Activated CD4-positive, alpha-beta T cell treated with anti-CD3 and anti-CD28 coated beads, Interleukin-2, amount 10 ng/mL, durations not matched to agents 7 days and 5 days (primary cell): ENCODE measurements around the gene CSDE1. TPM values are rescaled to one million over a fixed set of nuclear protein-coding genes. Genes with fewer than 3 reads are reported as not detected.

Experiments
- CTCF ChIA-PET: fragments of 350-600 bp; sonication (Branson Sonifier 250); formaldehyde crosslinking; loops from one replicate; lab custom pipeline; 2021; ENCODE audit warnings: antibody characterized with exemption; lab: Charles Lee
- POLR2A ChIA-PET: fragments of 350-600 bp; sonication (Branson Sonifier 250); formaldehyde crosslinking; loops from one replicate; lab custom pipeline; 2021; ENCODE audit warnings: antibody characterized with exemption; lab: Charles Lee
- DNase-seq: peaks from one replicate; pipeline ENCODE4 v3.0.0-alpha.2; 2020
- H3K27ac Mint-ChIP-seq: one replicate; pipeline ENCODE4 v1.8.0; 2021; ENCODE audit warnings: mild to moderate bottlenecking, moderate library complexity, mixed read lengths
- H3K27me3 Mint-ChIP-seq: one replicate; pipeline ENCODE4 v1.8.0; 2021; ENCODE audit warnings: mixed read lengths
- H3K36me3 Mint-ChIP-seq: one replicate; pipeline ENCODE4 v1.8.0; 2021; ENCODE audit warnings: low read depth, mixed read lengths
- H3K4me1 Mint-ChIP-seq: one replicate; pipeline ENCODE4 v1.8.0; 2021; ENCODE audit warnings: mixed read lengths
- H3K4me3 Mint-ChIP-seq: one replicate; pipeline ENCODE4 v1.8.0; 2021; ENCODE audit warnings: mild to moderate bottlenecking, moderate library complexity, mixed read lengths
- H3K9me3 Mint-ChIP-seq: one replicate; pipeline ENCODE4 v1.8.0; 2021; ENCODE audit warnings: mixed read lengths
- total RNA-seq, 2 experiments: library from RNA; stranded (reverse); gene quantifications; one replicate each; pipeline ENCODE4 v1.2.3, GENCODE V29; 2021

CSDE1 gene
- total RNA-seq, 2 experiments from 2014 or later: 381 to 439 TPM

DNA sequence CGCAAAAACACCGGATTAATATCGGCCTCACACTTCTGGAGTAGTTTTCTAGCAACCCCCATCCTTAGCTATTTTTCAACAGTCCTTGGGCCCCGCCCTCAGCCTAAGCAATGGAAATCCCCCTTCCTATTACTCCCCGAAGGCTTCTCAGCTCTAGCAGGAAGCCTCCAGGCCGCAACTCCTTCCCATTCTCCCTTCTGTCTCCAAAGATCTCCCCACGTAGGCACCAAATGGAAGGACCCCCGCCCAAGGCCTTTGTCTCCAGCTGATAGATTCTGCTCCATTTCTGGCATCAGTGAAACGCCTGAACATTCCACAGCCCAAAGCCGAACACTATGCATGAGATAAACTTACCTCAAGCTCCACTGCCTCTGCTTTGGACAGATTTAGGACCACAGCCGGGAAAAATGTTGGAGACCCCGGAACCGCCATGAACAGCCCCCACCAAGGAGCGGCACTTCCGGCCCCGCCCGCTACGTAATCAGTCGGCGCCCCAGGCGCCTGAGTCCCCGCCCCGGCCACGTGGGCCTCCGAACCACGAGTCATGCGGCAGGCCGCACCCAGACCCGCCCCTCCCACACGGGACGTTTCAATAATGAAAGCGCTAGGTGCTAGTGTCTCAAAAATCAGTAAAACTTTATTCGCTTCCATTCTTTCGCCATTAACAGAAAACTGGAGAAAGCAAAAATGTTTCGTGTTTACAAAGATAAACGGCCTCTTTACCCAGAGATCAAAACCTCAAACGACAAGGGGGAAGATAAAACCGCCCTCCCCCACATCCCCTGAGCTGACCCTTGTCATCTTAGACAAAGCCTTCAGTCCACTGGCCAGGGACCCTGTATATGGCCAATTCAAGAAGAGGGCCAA, 41.2 kb downstream of the CSDE1 start, which contains the start of gene NRAS:
TSS of gene NRAS (minus strand) at position 468 of the 867 bp plus-strand sequence. CDS start 611 bp downstream, outside the sequence.
- Mint-ChIP-seq H3K4me3 (peak within 1 kb of the TSS; percentile 92), H3K27me3 (no peaks in the 10 kb centered on the region), H3K27ac (peak within 1 kb of the TSS; percentile 96), H3K9me3 (no peaks in the 10 kb centered on the region), H3K36me3 (peaks cover 67% of the 10 kb centered on the region), H3K4me1 (peaks cover 19% of the 10 kb centered on the region)
- peak; percentile 96 for DNase-seq
- POLR2A ChIA-PET: no interaction called here
- CTCF ChIA-PET: interaction anchor here (0.9 to 2.4 kb wide), 8 partner anchors 10 to 741 kb away, joined by 3 to 7 read pairs (median 3); no protein-coding TSS in a partner anchor

DNA sequence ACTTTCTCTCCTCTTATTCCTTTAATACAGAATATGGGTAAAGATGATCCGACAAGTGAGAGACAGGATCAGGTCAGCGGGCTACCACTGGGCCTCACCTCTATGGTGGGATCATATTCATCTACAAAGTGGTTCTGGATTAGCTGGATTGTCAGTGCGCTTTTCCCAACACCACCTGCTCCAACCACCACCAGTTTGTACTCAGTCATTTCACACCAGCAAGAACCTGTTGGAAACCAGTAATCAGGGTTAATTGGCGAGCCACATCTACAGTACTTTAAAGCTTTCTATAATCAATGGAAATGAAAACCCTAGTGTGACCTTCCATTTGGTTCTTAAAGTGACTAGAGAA, 41.9 kb downstream of the CSDE1 start:
- peaks cover 65% of the 10 kb centered on the region for H3K36me3 Mint-ChIP-seq
- peak overlapping the region; percentile 92 for H3K4me3 Mint-ChIP-seq
- H3K9me3 Mint-ChIP-seq: no peaks in the 10 kb centered on the region
- peak overlapping the region; percentile 96 for H3K27ac Mint-ChIP-seq
- no peak for DNase-seq
- peaks cover 19% of the 10 kb centered on the region for H3K4me1 Mint-ChIP-seq
- CTCF ChIA-PET: interaction anchor here (0.9 to 2.4 kb wide), 9 partner anchors 9 to 741 kb away, joined by 3 to 7 read pairs (median 3); partner anchors contain the start of gene AMPD1
- POLR2A ChIA-PET: no interaction called here
- H3K27me3 Mint-ChIP-seq: no peaks in the 10 kb centered on the region

DNA sequence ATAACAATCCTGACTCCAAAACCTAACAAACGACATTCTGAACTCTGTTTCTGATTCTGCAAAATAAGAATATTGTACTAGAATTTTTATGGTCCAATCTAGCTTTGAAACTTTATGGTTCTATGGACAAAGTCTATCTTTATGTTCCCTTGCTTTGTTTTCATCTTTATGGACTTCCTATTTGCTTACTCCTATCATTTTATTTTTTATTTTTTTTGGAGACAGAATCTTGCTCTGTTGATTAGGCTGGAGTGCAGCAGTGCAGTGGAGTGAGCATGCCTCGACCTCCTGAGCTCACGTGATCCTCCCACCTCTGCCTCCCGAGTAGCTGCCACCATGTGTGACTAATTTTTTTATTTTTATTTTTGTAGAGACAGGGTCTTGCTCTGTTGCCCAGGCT, 44.8 kb downstream of the CSDE1 start:
- Mint-ChIP-seq H3K27me3 (no peaks in the 10 kb centered on the region), H3K4me1 (peaks cover 19% of the 10 kb centered on the region), H3K27ac (no peak overlapping the region), H3K4me3 (no peak overlapping the region), H3K9me3 (no peaks in the 10 kb centered on the region), H3K36me3 (peaks cover 49% of the 10 kb centered on the region)
- CTCF ChIA-PET: interaction anchor here (0.8 to 0.9 kb wide), 2 partner anchors 425 to 854 kb away, joined by 3 read pairs; no protein-coding TSS in a partner anchor
- POLR2A ChIA-PET: no interaction called here
- no peak for DNase-seq

DNA sequence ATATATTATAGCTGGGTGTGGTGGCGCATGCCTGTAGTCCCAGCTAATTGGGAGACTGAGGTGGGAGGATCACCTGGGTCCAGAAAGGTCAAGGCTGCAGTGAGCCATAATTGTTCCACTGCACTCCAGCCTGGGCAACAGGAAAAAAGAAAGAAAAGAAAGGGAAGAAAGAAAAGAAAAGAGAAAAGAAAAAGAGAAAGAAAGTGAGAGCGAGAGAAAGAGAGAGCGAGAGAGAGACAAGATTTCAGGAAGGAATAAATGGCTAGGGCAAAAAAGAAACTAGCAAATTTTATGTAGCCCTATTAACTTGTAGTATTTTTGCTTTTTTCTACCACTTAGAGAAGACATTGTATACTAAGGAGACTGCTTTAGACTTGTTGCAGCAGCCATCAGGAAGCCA, 47.4 kb downstream of the CSDE1 start:
- H3K4me3 Mint-ChIP-seq: no peak overlapping the region
- CTCF ChIA-PET: interaction anchor here (1.1 kb wide), 1 partner anchor 10 kb away, joined by 3 read pairs; no protein-coding TSS in a partner anchor
- no peak for DNase-seq
- POLR2A ChIA-PET: no interaction called here
- no peaks in the 10 kb centered on the region for H3K9me3 Mint-ChIP-seq
- peak overlapping the region; percentile 75 for H3K27ac Mint-ChIP-seq
- H3K27me3 Mint-ChIP-seq: no peaks in the 10 kb centered on the region
- H3K36me3 Mint-ChIP-seq: peaks cover 45% of the 10 kb centered on the region
- H3K4me1 Mint-ChIP-seq: peaks cover 8% of the 10 kb centered on the region

DNA sequence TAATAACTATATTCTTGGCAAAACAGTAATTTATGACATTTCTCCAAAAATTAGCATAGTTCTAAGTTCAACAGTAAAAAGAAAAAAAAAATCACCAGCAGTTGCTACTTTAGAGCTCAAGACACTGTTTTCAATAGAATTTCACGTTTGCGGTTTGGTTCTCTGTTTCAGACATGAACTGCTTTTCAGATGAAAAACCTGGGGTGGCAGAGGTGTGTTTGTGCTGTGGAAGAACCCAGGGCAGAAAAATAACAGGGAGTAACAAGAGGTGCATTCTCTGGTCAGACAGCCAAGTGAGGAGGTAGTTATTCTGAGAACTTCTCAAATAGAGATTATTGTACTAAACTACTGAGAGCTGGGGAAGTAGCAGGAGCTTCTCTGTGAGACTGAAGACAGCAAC, 50.2 kb downstream of the CSDE1 start:
- no peaks in the 10 kb centered on the region for H3K9me3 Mint-ChIP-seq
- DNase-seq: no peak
- H3K4me3 Mint-ChIP-seq: no peak overlapping the region
- ChIA-PET POLR2A (no interaction called here), CTCF (interaction anchor here (0.7 to 1.6 kb wide), 2 partner anchors 9 to 359 kb away, joined by 3 read pairs; partner anchors contain the start of gene NRAS)
- H3K27me3 Mint-ChIP-seq: no peaks in the 10 kb centered on the region
- no peaks in the 10 kb centered on the region for H3K4me1 Mint-ChIP-seq
- H3K27ac Mint-ChIP-seq: no peak overlapping the region
- H3K36me3 Mint-ChIP-seq: peaks cover 41% of the 10 kb centered on the region

DNA sequence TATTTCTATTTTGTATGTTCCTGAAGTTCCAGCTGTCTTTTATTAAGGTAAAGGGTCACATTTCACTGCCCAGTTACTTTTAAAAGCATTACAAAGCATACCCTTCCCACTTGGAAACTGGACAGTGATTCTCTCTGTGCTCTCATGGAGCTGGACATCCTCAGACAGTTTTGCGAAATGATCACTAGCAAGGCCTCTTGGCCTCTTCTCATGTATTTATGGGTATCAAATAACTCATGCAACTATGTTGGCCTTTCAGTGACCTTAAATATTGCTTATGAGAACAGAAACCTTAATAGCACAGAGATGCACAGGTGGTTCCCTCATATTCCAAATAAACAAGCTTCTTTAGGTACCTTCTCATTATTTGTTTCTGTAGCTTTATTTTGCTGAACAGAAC, 54.5 kb downstream of the CSDE1 start:
- no peak overlapping the region for H3K27ac Mint-ChIP-seq
- CTCF ChIA-PET: interaction anchor here (2.2 kb wide), 1 partner anchor 12 kb away, joined by 5 read pairs; the partner anchor contains the start of gene NRAS

DNA sequence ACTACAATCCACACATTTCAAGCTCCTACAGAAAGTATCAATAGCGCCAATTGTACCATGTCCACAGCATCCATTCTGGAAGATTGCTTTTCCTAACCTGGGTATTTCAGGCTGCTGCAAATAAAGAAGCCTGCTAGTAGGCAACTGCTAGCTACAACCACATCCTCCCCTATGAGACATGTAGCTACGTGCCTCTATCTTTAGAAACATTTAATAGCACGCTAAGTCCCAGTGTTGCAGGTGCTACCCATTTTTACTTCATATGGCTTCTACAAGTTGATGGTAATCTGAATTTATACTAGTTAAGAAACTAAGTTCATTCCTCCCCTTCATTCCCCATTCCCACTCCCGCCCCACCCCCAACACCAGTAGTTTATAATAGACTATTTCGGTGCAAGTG, 55.0 kb downstream of the CSDE1 start:
- Mint-ChIP-seq H3K27me3 (peaks cover 5% of the 10 kb centered on the region), H3K4me3 (no peak overlapping the region), H3K36me3 (peaks cover 19% of the 10 kb centered on the region), H3K9me3 (no peaks in the 10 kb centered on the region), H3K4me1 (no peaks in the 10 kb centered on the region), H3K27ac (no peak overlapping the region)
- CTCF ChIA-PET: interaction anchor here (2.2 kb wide), 1 partner anchor 13 kb away, joined by 5 read pairs; the partner anchor contains the start of gene NRAS
- DNase-seq: no peak
- POLR2A ChIA-PET: no interaction called here

More for the DNA sequence above, 54.5 kb downstream of the CSDE1 start:
- H3K27me3 Mint-ChIP-seq: peaks cover 5% of the 10 kb centered on the region
- peaks cover 21% of the 10 kb centered on the region for H3K36me3 Mint-ChIP-seq
- POLR2A ChIA-PET: no interaction called here
- H3K4me1 Mint-ChIP-seq: no peaks in the 10 kb centered on the region
- no peaks in the 10 kb centered on the region for H3K9me3 Mint-ChIP-seq
- no peak overlapping the region for H3K4me3 Mint-ChIP-seq
- no peak for DNase-seq

DNA sequence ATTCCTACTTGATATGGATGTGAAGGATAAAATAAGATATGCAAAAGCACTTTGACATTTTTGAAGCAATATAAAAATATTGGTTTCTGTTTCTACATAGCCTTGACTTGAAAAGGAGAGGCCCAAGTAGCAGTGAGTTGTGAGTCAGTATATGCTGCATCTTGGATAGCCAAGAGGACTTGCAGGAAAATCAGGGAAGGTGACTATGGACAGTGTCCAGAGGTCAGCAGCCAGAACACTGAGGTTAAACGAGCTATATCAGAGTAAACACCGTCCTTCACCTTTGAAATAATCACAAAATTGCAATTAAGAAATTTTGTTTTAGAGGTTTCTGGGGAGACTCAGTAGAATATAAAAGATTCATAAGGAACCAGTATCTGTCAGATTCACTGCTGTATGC, 55.9 kb downstream of the CSDE1 start:
- ChIA-PET POLR2A (no interaction called here), CTCF (interaction anchor here (0.6 kb wide), 1 partner anchor 28 kb away, joined by 4 read pairs; no protein-coding TSS in a partner anchor)
- H3K4me1 Mint-ChIP-seq: no peaks in the 10 kb centered on the region
- peaks cover 10% of the 10 kb centered on the region for H3K36me3 Mint-ChIP-seq
- peaks cover 7% of the 10 kb centered on the region for H3K27me3 Mint-ChIP-seq
- no peak for DNase-seq
- H3K4me3 Mint-ChIP-seq: no peak overlapping the region
- H3K27ac Mint-ChIP-seq: no peak overlapping the region
- H3K9me3 Mint-ChIP-seq: no peaks in the 10 kb centered on the region

DNA sequence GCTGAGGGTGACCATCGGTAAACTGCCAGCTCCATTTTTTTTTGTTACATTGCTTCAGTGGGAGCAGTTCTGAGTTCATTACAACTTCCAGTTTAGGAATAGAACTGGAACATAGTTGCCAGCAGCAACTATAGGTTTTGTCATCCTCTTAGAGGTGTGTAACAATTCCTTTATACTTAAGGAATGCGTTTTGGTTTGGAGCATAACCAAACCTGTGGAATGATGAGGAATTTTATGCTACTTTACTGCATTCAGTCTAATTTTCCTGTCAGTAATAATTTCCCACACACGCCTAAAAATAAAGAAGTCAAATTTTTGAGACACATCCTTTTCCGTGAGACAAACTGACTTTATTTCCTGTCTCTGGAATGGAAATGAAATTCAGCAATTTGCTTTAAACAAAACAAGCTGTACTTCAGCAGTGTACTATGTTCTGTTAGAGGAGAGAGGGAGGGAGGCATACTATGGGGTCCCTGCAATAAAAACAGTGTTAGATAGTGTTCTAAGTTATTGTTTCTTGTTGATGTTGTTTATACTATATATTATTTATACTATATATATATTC, 57.7 kb downstream of the CSDE1 start:
- CTCF ChIA-PET: interaction anchor here (1.0 kb wide), 1 partner anchor 11 kb away, joined by 3 read pairs; no protein-coding TSS in a partner anchor
- no peak for DNase-seq
- POLR2A ChIA-PET: no interaction called here
- no peaks in the 10 kb centered on the region for H3K9me3 Mint-ChIP-seq
- no peak overlapping the region for H3K27ac Mint-ChIP-seq
- H3K36me3 Mint-ChIP-seq: peaks cover 5% of the 10 kb centered on the region
- no peaks in the 10 kb centered on the region for H3K4me1 Mint-ChIP-seq
- peaks cover 15% of the 10 kb centered on the region for H3K27me3 Mint-ChIP-seq
- H3K4me3 Mint-ChIP-seq: no peak overlapping the region

DNA sequence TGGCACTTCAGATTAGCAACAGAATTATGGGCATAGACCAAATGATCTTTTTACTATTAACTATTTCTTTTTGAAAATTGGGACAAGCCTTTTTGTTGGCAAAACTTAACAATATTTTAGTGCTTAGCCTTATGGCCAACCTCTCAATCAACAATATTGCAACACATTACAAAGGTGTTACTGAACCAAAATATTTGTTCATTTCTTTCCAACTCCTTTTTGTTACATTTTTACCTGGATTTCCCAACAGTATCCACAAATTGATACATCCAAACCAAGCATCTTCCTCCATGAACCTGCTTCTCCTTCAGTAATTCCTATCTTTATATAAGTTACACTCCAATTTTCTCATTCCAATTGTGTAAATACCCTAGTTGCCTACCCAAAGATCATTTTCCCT, 61.0 kb downstream of the CSDE1 start:
- H3K36me3 Mint-ChIP-seq: no peaks in the 10 kb centered on the region
- no peak for DNase-seq
- no peaks in the 10 kb centered on the region for H3K9me3 Mint-ChIP-seq
- H3K27ac Mint-ChIP-seq: no peak overlapping the region
- H3K27me3 Mint-ChIP-seq: peaks cover 15% of the 10 kb centered on the region
- ChIA-PET CTCF (interaction anchor here (1.1 kb wide), 1 partner anchor 113 kb away, joined by 4 read pairs; no protein-coding TSS in a partner anchor), POLR2A (no interaction called here)
- no peaks in the 10 kb centered on the region for H3K4me1 Mint-ChIP-seq
- H3K4me3 Mint-ChIP-seq: no peak overlapping the region

DNA sequence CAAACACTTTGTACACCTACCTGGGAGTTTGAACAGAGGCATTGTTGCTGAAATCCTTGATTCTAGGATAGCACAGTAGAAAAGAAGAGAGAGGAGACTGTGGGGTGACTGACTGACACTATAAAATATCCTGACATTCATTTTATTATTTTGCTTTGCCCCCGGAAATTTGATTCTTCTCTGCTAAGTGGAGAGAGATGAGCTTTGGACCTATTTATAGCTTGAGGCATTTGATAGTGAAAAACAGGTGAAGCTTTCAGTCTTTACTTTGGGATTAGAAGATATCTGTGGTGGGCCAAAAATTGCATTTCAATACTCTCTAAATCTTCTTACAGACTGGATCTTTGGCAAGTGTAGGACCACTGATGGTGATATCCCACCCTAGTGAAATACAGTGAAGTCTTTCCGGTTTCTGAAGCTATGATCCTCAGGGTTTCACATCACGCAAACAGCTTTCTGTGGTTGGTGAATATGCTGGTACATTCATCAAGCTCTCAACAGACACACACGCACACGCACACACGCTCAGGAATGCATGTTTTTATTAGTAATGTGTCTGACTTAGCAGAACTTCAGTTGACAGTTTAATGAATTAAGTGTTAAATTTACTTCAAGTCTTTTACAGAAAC, 62.2 kb downstream of the CSDE1 start, which contains the start of gene AMPD1:
TSS of gene AMPD1 (minus strand) at position 117 of the 629 bp plus-strand sequence. CDS start at position 42, 75 bp downstream.
- Mint-ChIP-seq H3K36me3 (no peaks in the 10 kb centered on the region), H3K9me3 (no peaks in the 10 kb centered on the region), H3K27ac (no peak within 1 kb of the TSS), H3K4me1 (no peaks in the 10 kb centered on the region), H3K27me3 (peaks cover 16% of the 10 kb centered on the region), H3K4me3 (no peak within 1 kb of the TSS)
- ChIA-PET CTCF (interaction anchor here (0.9 to 1.2 kb wide), 3 partner anchors 11 to 349 kb away, joined by 3 to 4 read pairs (median 3); no protein-coding TSS in a partner anchor), POLR2A (no interaction called here)
- DNase-seq: no peak
